Measurements from ENCODE around the gene GABRR3.
"Not testable (repeated sequence)": the region's sequence is repeated elsewhere in the genome, so short reads cannot be mapped to it uniquely, and the experiment has no call there.

Gene GABRR3

GRCh38 chr3:98012979-98013378, 22.1 kb downstream of the GABRR3 start:
- DNase-seq (ENCODE audit: extremely low read depth, low read depth), result peak; percentile 44
- no peak for TF ChIP-seq CTCF (IDR thresholded peaks at IDR 0.05; ENCODE audit: low read depth, low read length)

GRCh38 chr3:98010883-98011449, 24.1 kb downstream of the GABRR3 start:
- not testable (repeated sequence) for DNase-seq (ENCODE audit: extremely low read depth, low read depth)

- TF ChIP-seq CTCF (IDR thresholded peaks at IDR 0.05; ENCODE audit: low read depth, low read length), result no peak
- no peak for DNase-seq (ENCODE audit: extremely low read depth, low read depth)
These were observed 24.8 kb downstream of the GABRR3 start for GRCh38 chr3:98010194-98010882.

GRCh38 chr3:98008855-98009254, 26.3 kb downstream of the GABRR3 start:
- no peak for TF ChIP-seq CTCF (IDR thresholded peaks at IDR 0.05; ENCODE audit: low read depth, low read length)
- DNase-seq (ENCODE audit: extremely low read depth, low read depth), result no peak

- no peak for TF ChIP-seq CTCF (IDR thresholded peaks at IDR 0.05; ENCODE audit: low read depth, low read length)
- no peak for DNase-seq (ENCODE audit: extremely low read depth, low read depth)
These were observed 29.7 kb downstream of the GABRR3 start for GRCh38 chr3:98005438-98005837.

GRCh38 chr3:98004721-98005120, 30.4 kb downstream of the GABRR3 start:
- no peak for TF ChIP-seq CTCF (IDR thresholded peaks at IDR 0.05; ENCODE audit: low read depth, low read length)
- DNase-seq (ENCODE audit: extremely low read depth, low read depth), result no peak

- TF ChIP-seq CTCF (IDR thresholded peaks at IDR 0.05; ENCODE audit: low read depth, low read length), result no peak
- DNase-seq (ENCODE audit: extremely low read depth, low read depth), result no peak
These were observed 31.7 kb downstream of the GABRR3 start for GRCh38 chr3:98003306-98003969.

All from AG09319 (cell line).